HG02642 (cell line): ENCODE measurements around the gene IGF2BP2.
"Not testable (repeated sequence)": the region's sequence is repeated elsewhere in the genome, so short reads cannot be mapped to it uniquely, and the experiment has no call there.

ENCODE experiments used
- ATAC-seq: cut with Tn5 transposase; IDR thresholded peaks from one replicate; pipeline ENCODE4 v1.9.1; 2021; ENCODE audit warnings: mild to moderate bottlenecking; ENCODE audit not compliant: unreplicated experiment, poor library complexity

The IGF2BP2 gene

DNA sequence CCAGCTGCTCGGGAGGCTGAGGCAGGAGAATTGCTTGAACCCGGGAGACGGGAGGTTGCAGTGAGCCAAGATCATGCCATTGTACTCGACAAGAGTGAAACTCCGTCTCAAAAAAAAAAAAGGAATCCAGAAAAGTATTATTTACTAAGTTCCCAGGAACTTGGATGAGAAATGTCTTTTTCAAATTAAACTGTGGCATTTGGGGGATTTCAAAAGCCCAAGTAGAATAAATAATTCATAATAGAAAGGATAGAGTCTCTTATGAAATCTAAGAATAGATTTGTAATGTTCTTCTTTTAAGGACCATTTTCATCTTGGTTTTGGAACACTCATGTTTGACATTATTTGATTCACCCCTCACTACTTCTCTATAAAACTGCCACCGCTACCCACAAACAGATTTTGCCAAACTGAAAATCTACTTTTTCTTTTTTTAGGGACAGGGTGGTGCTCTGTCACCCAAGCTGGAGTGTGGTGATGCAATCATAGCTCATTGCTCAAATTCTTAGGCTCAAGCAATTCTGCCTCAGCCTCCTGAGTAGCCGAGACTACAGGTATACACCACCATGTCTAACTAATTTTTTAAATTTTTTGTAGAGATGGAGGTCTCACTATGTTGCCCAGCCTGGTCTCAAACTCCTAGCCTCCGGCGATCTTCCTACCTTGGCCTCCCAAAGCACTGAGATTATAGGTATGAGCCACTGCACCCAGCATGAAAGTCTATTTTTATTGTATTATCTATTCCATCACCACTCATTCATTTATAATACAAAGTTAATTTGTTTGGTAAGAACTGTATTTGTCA, 139.4 kb downstream of the IGF2BP2 start:
- ATAC-seq, result no peak

DNA sequence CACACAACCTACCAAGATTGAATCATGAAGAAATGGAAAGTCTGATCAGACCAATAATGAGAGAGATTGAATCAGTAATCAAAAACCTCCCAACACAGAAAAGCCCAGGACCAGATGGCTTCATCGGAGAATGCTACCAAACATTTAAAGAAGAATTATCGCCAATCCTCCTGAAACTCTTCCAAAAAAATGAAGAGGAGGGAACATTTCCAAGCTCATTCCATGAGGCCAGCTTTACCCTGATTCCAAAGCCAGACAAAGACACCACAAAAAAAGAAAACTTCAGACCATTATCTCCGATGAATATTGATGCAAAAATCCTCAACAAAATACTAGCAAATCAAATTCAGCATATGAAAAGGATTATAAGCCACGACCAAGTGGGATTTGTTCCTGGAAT, 144.6 kb downstream of the IGF2BP2 start:
- ATAC-seq, result no peak

DNA sequence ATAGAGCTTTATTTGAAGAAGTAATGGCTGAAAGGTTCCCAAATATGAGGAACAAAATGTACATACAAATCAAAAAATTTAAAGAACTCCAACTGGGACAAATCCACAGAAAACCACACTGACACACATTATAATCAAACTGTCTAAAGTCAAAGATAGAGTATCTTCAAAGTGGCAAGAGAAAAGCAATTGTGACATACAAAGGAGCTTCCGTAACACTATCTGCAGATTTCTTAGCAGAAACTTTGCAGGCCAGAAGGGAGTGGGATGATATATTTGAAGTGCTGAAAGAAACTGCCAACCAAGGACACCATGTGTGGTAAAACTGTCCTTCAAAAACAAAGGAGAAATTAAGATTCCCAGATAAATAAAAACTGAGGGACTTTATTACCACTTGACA, 146.8 kb downstream of the IGF2BP2 start:
- ATAC-seq, result no peak

DNA sequence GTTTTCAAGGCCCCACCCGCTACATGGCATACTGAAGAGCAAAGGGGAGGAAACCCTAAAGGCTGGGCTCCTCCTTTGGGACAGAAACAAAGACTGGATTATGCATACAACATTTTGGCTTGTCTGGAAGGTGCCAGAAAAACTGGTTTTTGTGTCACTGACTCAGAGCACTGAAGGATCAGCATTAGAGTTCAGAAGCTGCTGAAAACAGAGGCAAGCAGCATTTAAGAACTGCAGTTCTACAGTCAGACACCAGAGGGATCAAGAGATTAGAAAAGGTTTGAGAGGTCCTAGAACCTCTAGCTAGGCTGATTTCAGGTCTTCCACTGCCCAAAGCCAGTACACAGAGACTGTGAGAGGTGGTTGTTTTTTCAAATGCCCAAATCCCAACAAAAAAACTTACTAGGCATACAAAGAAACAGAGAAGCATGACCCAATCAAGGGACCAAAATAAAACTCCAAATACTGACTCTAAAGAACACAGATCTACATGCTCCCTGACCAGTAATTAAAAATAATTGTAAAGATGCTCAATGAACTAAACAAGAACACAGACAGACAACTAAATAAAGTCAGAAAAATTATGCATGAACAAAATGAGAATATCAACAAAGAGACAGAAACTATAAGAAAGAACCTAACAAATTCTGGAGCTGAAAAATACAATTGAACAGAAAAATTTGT, 147.6 kb downstream of the IGF2BP2 start:
- no peak for ATAC-seq

DNA sequence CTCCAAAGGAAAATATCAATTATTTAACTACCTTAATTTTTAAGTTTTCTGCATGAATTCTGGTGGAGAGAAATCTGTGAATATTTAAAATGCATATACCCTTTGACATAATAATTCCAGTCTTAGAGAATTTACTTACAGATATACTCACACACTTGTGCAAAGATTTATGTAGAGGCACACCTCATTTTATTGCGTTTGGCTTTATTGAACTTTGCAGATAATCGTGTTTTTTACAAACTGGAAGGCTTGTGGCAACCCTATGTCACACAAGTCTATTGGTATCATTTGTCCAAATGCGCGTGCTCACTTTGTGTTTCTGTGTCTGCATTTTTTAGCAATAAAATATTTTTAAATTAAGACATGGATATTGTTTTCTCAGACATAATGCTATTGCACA, 157.3 kb downstream of the IGF2BP2 start:
- no peak for ATAC-seq

DNA sequence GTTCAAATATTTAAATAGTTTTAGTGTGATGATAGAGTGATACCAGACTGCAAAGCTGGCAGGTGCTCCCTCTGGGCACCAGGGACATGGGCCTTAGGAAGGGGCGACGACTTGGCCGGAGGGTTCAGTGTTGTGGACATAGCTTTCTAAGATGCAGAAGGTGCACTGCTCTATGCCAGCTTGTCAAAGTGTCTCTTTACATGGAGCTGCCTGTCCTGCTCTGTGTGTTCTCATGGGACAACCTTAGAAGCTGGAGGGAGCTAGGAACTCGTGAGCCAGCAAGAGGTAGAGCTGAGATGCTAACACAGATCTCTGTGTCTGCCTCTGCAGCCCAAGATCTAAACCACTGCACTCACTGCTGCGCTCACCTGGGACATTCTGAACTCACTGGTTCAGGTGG, 160.9 kb downstream of the IGF2BP2 start:
- no peak for ATAC-seq

DNA sequence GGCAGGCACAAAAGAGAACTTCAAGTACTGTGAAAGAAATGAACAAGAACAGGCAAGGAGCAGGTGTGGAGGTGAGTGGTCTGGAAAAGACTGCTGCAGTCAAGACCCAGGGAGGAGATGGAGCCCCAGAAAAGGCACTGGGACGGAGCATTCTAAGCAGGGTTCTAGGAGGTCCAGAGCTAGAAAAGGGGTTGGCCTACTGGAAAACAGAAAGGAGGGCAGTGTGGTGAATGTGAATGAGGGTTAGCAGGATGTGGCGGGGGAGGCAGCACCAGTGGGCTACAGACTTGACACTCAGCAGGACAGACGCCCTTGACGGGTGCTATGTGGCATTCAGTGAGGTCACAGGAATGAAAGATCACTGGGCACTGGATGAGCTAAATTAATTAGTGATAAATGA, 163.1 kb downstream of the IGF2BP2 start:
- no peak for ATAC-seq

DNA sequence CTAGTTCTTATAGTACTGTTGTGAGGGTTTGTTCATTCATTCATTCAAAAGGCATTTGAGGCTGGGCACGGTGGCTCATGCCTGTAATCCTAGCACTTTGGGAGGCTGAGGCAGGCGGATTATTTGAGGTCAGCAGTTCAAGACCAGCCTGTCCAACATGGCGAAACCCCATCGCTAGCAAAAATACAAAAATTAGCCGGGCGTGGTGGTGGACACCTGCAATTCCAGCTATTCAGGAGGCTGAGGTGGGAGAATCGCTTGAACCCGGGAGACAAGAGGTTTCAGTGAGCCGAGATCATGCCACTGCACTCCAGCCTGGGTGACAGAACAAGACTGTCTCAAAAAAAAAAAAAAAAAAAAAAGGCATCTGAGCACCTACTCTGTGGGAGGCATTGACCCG, 163.5 kb downstream of the IGF2BP2 start:
- ATAC-seq, result not testable (repeated sequence)

DNA sequence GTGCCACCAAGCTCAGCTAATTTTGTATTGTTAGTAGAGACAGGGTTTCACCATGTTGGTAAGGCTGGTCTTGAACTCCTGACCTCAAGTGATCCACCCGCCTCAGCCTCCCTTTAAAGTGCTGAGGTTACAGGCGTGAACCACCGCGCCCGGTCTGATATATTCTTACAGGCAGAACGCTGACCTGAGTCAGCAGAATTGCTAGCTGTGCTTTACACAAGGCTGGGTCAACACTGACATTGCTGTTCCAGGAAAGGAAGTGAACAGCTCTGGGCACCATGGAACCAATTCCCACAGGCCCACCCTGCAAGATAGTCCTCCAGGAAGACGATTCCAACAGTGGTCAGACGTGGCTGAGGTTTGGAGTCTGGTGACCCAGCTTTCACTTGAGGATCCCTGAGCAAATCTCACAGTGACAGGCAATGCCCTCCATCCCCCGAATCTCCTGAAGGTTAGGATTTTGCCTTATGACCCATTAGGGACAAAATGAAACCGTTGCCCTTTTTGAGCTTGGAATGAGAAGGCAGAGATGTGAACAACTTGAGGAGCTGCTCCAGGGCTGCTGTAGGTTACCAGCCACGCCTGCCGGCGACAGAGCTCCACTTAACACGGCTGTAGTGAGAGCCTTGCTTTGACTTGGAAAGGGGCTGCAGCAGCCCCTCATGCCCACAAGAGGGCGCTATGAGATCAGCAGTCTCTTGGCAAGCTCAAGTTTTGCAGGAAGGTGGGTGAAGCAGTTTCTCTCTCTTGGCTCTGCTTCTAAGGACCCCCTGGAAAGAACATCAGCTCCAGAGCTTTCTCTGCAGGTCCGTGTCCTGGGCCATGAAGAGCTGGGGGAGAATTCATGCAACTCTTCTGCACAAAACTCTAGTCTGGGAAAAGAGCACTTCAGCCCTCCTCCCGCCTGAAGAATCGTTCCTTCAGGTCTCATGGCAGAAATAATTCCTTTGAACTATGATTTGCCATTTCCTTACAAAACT, 164.6 kb downstream of the IGF2BP2 start:
- ATAC-seq, result peak; percentile 79

DNA sequence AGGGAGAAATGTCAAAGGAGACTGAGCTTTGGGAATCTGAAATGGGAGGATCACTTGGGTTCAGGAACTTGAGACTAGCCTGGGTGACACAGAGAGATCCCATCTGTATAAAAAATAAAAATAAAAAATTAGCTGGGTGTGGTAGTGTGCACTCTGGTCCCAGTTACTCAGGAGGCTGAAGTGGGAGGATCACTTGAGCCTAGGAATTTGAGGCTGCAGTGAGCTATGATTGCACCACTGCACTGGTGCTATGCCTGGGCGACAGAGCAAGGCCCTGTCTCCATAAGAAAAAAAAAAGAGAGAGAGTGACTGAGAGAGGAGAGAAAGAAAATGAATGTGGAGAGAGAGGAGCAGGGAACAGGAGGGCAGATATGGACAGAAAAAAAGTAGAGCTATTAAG, 165.9 kb downstream of the IGF2BP2 start:
- ATAC-seq, result no peak

DNA sequence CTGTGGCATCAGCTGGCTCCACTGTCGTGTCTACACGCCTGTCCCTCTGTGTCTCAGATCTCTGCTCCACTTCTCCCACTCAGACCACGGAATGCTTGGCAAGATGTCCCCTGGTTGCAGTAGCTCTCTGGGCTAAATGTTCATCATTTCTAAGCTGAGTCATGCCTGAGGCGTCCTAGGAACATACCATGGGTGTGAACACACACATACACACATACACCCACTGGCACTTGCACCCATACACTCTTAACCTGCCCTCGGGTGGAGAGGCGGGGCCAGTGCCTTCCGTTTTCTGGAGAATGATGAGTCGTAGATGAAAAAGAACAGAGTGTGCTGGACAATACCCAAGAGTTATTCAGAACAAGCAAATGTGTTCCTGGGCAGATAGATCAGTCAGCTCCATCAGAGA, 166.3 kb downstream of the IGF2BP2 start:
- no peak for ATAC-seq

DNA sequence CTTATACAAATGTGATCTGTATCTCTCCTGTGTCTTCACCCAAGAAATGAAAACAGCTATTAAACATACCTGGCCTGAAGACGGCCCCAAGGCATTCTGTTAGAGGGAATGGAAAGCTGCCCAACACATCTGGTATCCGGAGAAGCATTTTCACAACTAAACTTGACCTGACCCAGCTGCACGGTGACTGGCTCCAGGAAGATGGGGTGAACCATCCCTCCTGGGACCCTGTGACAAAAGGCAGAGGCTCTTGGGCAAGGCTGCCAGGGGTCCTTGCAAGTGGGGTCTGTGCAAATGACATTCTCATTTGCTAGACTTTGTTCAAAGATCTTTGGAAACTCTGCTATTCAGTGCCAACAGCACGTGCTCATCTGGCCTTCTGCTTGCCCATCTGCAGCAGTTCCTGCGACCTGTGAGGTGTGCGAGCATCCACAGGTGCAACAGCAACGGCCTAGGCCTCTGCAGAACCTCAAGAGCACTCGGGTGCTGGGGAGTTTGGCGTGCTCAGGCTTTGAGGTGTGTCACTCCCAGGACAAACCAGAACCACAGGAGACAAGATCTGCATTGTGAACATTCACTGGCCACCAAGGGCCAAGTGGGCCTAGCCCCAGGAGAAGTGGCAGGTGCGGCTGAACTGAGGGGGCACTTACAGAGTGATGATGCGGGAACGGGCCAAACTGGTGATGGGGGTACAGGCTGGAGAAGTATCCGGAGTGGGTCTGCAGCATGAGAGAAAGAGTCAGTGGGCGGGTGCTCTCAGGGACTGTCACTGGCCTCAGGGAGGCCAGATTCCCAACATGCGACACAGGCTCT, 166.9 kb downstream of the IGF2BP2 start:
- ATAC-seq, result no peak

DNA sequence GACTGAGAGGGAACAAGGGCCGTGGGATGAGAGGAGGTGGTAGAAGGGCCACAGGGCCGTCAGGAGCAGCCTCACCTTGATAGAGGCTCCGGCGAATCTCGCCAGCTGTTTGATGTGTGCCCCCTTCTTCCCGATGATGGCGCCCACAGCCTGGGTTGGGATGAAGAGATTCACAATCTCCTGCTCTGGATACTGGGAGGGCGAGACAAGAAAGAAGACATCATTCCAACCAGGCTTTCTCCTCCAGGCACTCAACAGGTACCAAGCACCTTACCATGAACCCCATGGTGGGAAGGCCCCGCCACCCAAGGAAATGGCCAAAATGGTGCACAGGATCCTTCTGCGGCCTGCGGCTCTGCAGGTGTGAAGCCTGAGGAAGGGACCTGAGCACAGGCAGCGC, 167.6 kb downstream of the IGF2BP2 start:
- no peak for ATAC-seq

DNA sequence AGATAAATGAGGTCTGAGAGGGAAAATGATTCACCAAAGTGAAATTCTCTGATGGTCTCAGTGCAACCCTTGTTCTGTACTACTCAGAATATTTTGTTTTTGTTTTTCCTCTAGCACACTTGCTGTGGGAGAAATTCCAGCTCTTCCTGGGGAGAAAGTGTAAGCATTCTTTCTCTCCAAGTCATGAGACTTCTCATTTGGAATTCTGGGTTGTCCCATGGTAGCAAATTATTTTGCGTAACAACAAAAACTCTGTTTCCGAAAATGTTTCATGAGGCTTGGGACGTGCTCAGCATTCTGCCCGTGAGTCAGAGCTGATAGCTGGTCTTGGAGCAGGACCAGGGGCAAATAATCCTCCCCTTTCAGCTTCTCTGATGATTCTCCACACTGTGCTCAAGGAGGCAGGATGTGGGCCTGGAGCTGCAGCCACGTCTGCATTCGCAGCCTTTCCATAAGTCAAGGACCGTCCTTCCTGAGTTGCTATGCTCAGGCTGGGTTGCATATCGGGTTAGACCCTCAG, 168.5 kb downstream of the IGF2BP2 start:
- no peak for ATAC-seq

DNA sequence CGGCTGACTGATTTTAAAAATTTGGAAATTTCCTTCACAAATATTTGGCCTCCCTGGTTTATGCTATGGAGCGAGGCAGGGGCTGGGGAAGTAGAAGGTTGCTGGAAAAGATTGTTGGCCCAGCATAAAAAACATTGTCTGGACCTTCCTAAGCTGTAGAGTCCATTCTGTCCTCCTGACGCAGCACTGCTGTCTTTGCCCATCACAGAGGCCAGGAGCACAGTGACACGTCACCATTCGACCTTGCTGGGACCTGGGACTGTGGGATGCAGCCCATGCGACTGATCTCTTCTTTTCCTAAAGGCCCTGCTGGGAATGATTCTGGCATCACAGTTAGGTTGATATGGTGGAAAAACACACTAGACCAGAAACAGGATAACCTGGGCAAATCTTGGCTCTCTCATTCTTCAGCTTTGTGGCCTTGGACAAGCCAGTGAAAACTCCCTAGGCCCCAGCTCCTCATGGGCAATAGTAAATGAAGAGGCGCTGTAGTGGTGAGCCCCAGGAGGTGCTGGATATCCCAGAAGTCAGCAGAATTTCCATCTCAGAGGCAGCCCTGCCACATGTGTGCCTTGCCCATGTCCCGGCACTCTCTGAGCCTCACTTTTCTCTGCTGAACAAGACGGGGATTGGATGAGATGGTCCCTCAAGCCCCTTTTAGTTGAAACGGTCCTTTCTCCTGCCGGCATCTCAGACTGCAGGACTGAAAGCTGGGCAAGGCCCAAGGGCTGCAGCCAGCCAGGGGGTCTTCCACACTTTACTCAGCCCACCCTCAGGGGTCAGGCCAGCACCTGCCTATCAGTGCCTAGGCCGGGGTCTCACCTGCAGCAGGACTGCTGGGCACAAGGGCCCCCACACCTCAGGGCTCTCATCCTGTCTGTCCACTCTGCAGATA, 169.2 kb downstream of the IGF2BP2 start:
- no peak for ATAC-seq

DNA sequence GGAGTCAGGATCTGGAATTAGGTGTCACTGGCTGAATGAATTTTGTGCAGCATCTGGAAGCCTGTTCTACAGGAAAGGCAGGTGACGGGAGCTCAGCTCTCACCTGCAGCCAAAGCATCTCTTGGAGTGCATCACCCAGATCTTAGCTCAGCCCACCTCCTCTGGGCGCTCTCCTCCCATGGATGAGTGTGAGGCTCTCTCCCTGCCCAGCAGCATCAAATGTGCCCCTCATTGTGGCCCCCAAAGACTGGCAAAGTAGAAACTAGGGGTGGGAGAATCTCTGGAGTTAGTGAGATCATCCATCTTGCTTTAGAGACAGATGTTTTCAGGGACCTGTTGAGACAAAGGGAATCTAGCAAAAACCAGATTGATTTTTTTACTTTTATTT, 170.1 kb downstream of the IGF2BP2 start:
- ATAC-seq, result no peak

DNA sequence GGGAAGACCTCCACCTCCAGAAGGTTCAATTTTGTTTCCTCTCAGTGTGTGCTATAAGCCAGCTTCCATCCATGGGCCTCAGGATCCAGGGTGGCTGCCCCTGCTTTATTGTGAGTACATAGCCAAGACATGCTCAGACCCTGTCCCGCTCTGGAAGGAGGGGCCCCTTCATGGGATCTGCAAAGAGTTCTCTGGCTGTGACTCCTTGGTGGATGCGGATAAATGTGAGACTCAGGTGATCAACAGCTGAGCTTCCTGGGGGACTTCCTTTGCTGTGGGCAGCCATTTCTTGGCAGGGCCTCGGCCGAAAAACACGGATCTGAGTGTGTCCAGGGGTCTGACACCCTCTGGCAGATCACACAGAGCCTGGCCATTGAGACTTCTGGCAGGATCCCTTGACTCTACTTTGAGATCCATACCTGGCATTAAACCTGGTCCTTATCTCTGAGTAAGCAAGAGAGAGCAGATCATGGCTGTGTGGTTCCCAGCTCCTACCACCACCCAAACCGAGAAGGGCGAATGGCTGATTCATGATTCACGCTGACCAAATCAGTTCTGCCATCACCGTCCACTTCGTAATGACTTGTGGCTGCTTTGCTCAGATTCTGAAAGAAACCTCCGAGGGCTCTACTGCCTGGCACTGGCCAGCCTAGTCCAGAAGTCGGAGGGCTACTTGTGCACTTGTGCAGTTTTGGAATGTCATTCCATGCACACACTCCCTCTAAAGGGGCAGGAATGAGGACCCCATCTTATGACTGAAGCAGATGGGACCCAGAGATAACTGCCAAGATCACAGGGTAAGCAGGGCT, 170.7 kb downstream of the IGF2BP2 start:
- ATAC-seq, result no peak

DNA sequence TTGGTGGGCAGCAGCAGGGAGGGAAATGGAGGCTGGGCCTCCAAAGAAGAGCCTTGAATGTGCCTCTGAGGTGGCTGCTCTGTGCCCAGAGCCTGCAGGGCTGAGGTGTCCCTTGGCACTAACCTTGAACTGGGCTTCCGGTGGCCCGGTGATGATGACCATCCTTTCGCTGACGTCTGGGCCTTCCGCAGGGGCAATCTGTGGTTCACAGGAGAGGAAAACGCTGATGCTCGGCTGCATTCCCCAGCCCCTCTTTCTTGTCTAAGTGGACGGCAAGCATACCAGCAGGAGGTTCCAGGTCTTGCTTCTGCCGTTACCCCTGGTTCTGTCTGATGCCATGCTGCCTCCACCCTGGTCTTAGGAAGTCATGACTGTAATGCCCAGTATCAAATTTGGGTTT, 172.9 kb downstream of the IGF2BP2 start:
- ATAC-seq, result no peak
